Dendritic cell treated with granulocyte-macrophage colony-stimulating factor and Interleukin-4, amounts not matched to agents 40 ng/mL and 50 ng/mL, for 4 days (primary cell): ENCODE data around the gene CMIP.

Experiments
- H3K27ac Mint-ChIP-seq: one replicate; pipeline ENCODE4 v1.8.0; 2022; ENCODE audit warnings: mild to moderate bottlenecking, mixed read lengths
- H3K27me3 Mint-ChIP-seq: one replicate; pipeline ENCODE4 v1.8.0; 2022; ENCODE audit warnings: mild to moderate bottlenecking, mixed read lengths
- H3K36me3 Mint-ChIP-seq: one replicate; pipeline ENCODE4 v1.8.0; 2022; ENCODE audit warnings: low read depth, mixed read lengths
- H3K4me1 Mint-ChIP-seq: one replicate; pipeline ENCODE4 v1.8.0; 2022; ENCODE audit warnings: low read depth, mixed read lengths
- H3K4me3 Mint-ChIP-seq: one replicate; pipeline ENCODE4 v1.8.0; 2022; ENCODE audit warnings: mild to moderate bottlenecking, moderate library complexity, mixed read lengths
- H3K9me3 Mint-ChIP-seq: one replicate; pipeline ENCODE4 v1.8.0; 2022; ENCODE audit warnings: mixed read lengths
- intact Hi-C: fragments of 100-400 bp; cut with micrococcal nuclease; formaldehyde crosslinking; loops from one replicate; pipeline ENCODE4 v1.15.0; 2022

The CMIP gene

GRCh38 chr16:81446907-81447268 lies 2.3 kb downstream of the CMIP start:
- Mint-ChIP-seq H3K27ac (peak overlapping the region; percentile 90), H3K36me3 (peaks cover 51% of the 10 kb centered on the region), H3K27me3 (peaks cover 6% of the 10 kb centered on the region), H3K4me1 (peaks cover 80% of the 10 kb centered on the region), H3K9me3 (no peaks in the 10 kb centered on the region), H3K4me3 (peak overlapping the region; percentile 100)
- intact Hi-C loops: loop anchor here (2.0 to 5.0 kb wide), 3 partner anchors 14 to 75 kb away; no protein-coding TSS in a partner anchor

GRCh38 chr16:81447383-81448101 lies 2.9 kb downstream of the CMIP start:
- intact Hi-C loops: loop anchor here (2.0 to 5.0 kb wide), 3 partner anchors 13 to 75 kb away; no protein-coding TSS in a partner anchor
- Mint-ChIP-seq H3K36me3 (peaks cover 57% of the 10 kb centered on the region), H3K9me3 (no peaks in the 10 kb centered on the region), H3K4me1 (peaks cover 82% of the 10 kb centered on the region), H3K27ac (peak overlapping the region; percentile 90), H3K4me3 (peak overlapping the region; percentile 100), H3K27me3 (peaks cover 6% of the 10 kb centered on the region)

GRCh38 chr16:81448154-81449131 lies 3.8 kb downstream of the CMIP start:
- Mint-ChIP-seq H3K27ac (peak overlapping the region; percentile 90), H3K36me3 (peaks cover 63% of the 10 kb centered on the region), H3K4me3 (peak overlapping the region; percentile 100)

GRCh38 chr16:81449241-81449640 lies 4.6 kb downstream of the CMIP start:
- H3K36me3 Mint-ChIP-seq: peaks cover 71% of the 10 kb centered on the region
- H3K4me1 Mint-ChIP-seq: peaks cover 85% of the 10 kb centered on the region
- H3K9me3 Mint-ChIP-seq: no peaks in the 10 kb centered on the region
- intact Hi-C loops: loop anchor here (5.0 kb wide), 2 partner anchors 33 to 73 kb away; no protein-coding TSS in a partner anchor
- no peak overlapping the region for H3K27ac Mint-ChIP-seq
- no peaks in the 10 kb centered on the region for H3K27me3 Mint-ChIP-seq
- no peak overlapping the region for H3K4me3 Mint-ChIP-seq

More at GRCh38 chr16:81448154-81449131, 3.8 kb downstream of the CMIP start:
- Mint-ChIP-seq H3K4me1 (peaks cover 82% of the 10 kb centered on the region), H3K9me3 (no peaks in the 10 kb centered on the region), H3K27me3 (peaks cover 3% of the 10 kb centered on the region)
- intact Hi-C loops: loop anchor here (5.0 kb wide), 2 partner anchors 34 to 74 kb away; no protein-coding TSS in a partner anchor

GRCh38 chr16:81449899-81450608 lies 5.4 kb downstream of the CMIP start:
- intact Hi-C loops: loop anchor here (5.0 kb wide), 2 partner anchors 32 to 72 kb away; no protein-coding TSS in a partner anchor
- H3K27ac Mint-ChIP-seq: peak overlapping the region; percentile 48
- H3K4me1 Mint-ChIP-seq: peaks cover 93% of the 10 kb centered on the region
- no peaks in the 10 kb centered on the region for H3K27me3 Mint-ChIP-seq
- H3K4me3 Mint-ChIP-seq: peak overlapping the region; percentile 54
- no peaks in the 10 kb centered on the region for H3K9me3 Mint-ChIP-seq
- H3K36me3 Mint-ChIP-seq: peaks cover 71% of the 10 kb centered on the region

GRCh38 chr16:81450783-81451491 lies 6.3 kb downstream of the CMIP start:
- Mint-ChIP-seq H3K27me3 (no peaks in the 10 kb centered on the region), H3K4me1 (peaks cover 100% of the 10 kb centered on the region), H3K4me3 (no peak overlapping the region), H3K9me3 (no peaks in the 10 kb centered on the region), H3K27ac (peak overlapping the region; percentile 81), H3K36me3 (peaks cover 71% of the 10 kb centered on the region)
- intact Hi-C loops: no loop called here

GRCh38 chr16:81451753-81452680 lies 7.4 kb downstream of the CMIP start:
- no peaks in the 10 kb centered on the region for H3K9me3 Mint-ChIP-seq
- intact Hi-C loops: loop anchor here (2.0 kb wide), 1 partner anchor 49 kb away; no protein-coding TSS in a partner anchor
- peaks cover 100% of the 10 kb centered on the region for H3K4me1 Mint-ChIP-seq
- peak overlapping the region; percentile 81 for H3K27ac Mint-ChIP-seq
- H3K27me3 Mint-ChIP-seq: no peaks in the 10 kb centered on the region
- peaks cover 71% of the 10 kb centered on the region for H3K36me3 Mint-ChIP-seq
- peak overlapping the region; percentile 69 for H3K4me3 Mint-ChIP-seq

- no peaks in the 10 kb centered on the region for H3K9me3 Mint-ChIP-seq
- peaks cover 69% of the 10 kb centered on the region for H3K36me3 Mint-ChIP-seq
- no peaks in the 10 kb centered on the region for H3K27me3 Mint-ChIP-seq
- intact Hi-C loops: loop anchor here (2.0 kb wide), 1 partner anchor 48 kb away; no protein-coding TSS in a partner anchor
- H3K27ac Mint-ChIP-seq: peak overlapping the region; percentile 81
- no peak overlapping the region for H3K4me3 Mint-ChIP-seq
- peaks cover 100% of the 10 kb centered on the region for H3K4me1 Mint-ChIP-seq
These were observed 8.6 kb downstream of the CMIP start for GRCh38 chr16:81453091-81453728.

- peaks cover 76% of the 10 kb centered on the region for H3K36me3 Mint-ChIP-seq
- H3K4me3 Mint-ChIP-seq: no peak overlapping the region
- peaks cover 100% of the 10 kb centered on the region for H3K4me1 Mint-ChIP-seq
- peak overlapping the region; percentile 81 for H3K27ac Mint-ChIP-seq
- no peaks in the 10 kb centered on the region for H3K9me3 Mint-ChIP-seq
- intact Hi-C loops: no loop called here
- no peaks in the 10 kb centered on the region for H3K27me3 Mint-ChIP-seq
These were observed 9.4 kb downstream of the CMIP start for GRCh38 chr16:81454044-81454443.

GRCh38 chr16:81455006-81455405 lies 10.4 kb downstream of the CMIP start:
- intact Hi-C loops: no loop called here

GRCh38 chr16:81455720-81456494 lies 11.3 kb downstream of the CMIP start:
- Mint-ChIP-seq H3K9me3 (no peaks in the 10 kb centered on the region), H3K27me3 (no peaks in the 10 kb centered on the region), H3K4me1 (peaks cover 100% of the 10 kb centered on the region), H3K27ac (peak overlapping the region; percentile 82), H3K4me3 (no peak overlapping the region), H3K36me3 (peaks cover 85% of the 10 kb centered on the region)
- intact Hi-C loops: no loop called here

More at GRCh38 chr16:81455006-81455405, 10.4 kb downstream of the CMIP start:
- Mint-ChIP-seq H3K27me3 (no peaks in the 10 kb centered on the region), H3K4me3 (no peak overlapping the region), H3K36me3 (peaks cover 81% of the 10 kb centered on the region), H3K4me1 (peaks cover 100% of the 10 kb centered on the region), H3K9me3 (no peaks in the 10 kb centered on the region), H3K27ac (peak overlapping the region; percentile 82)
